HG03558 (cell line): ENCODE measurements around the gene P4HB.

Experiments
- ATAC-seq: cut with Tn5 transposase; IDR thresholded peaks from one replicate; pipeline ENCODE4 v1.9.1; 2021; ENCODE audit warnings: moderate number of reproducible peaks; ENCODE audit not compliant: unreplicated experiment; ENCODE audit errors: extremely low read depth

Gene P4HB

DNA sequence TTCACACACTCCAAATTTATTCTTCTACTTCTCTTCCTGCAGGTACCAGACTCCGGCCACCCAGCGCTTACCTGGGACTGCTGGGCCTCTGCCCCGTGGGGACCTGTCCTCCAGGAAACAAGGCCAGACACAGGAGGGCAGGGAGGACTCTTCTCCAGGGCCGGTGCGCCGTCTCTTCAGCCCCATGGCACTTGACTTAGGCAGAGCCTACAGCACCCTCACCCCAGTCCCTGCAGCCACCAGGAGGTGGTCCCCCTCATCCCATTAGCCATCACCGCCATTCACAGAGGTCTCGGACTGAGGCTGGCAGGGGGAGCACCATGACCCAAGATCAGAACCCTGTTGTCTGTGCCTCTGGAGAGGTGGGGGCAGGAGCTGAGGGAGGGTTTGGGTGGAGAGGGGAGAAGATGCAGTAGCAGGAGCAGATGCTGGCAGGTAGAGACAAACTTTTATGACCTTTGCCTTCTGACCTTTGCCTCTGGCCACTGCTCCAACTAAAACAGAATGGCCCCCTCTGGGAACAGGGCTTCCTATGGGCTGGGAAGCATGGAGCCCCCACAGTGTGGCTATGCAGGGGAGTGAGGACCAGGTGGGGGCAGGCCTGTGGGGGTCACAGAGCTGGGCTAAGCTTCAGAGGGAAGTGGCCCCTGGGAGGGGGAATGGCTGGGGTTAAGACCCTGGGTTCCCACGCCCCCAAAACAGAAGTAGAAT lies 58.1 kb downstream of the P4HB start:
- no peak for ATAC-seq

DNA sequence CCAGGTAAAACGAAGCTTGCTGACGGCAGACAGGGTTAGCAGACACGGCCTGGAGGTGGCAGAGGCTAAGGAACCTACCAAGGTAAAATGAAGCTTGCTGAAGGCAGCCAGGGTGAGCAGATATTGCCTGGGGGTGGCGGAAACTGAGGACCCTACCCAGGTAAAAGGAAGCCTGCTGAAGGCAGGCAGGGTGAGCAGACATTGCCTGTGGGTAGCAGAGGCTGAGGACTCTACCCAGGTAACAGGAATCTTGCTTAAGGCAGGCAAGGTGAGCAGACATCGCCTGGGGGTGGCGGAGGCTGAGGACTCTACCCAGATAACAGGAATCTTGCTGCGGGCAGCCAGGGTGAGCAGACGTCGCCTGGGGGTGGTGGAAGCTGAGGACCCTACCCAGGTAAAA lies 59.0 kb downstream of the P4HB start:
- ATAC-seq: no peak

DNA sequence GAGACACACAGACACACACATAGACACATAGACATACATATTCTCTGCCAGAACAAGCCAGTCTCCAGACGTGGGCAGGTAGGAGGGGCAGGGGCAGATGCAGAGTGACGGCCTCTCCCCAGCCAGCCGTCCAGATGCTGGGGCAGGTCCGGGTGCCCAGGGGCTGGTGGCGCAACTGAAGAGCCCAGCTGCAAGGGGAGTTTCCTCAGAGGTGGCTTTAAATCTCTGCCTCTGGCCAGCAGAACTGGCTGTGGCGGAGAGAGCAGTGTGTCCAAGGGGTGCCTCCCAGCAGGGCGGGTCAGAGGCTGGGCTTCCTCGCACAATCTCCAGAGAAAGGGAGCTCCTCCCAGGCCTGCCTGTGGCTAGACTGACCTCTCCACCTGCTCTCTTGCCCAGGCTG lies 65.8 kb downstream of the P4HB start:
- ATAC-seq: no peak

DNA sequence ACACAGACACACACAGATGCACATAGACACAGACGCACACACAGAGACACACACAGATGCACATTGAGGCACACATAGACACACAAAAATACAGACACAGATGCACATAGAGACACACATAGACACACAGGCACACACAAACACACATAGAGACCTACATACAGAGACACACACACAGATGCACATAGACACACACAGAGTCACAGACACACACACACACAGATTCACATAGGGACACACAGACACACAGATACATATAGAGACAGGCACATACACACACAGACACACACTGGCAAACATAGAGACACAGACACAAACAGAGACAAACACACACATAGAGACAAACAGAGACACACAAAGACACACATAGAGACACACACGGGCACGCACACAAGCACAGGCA lies 66.3 kb downstream of the P4HB start:
- no peak for ATAC-seq
